Right lobe of liver (tissue), 4 donors: ENCODE measurements around the gene DBF4.

ENCODE experiments used
- POLR2A ChIP-seq: fragments of 450-650 bp; IDR thresholded peaks from one replicate; pipeline ENCODE4 v1.6.1; 2017; ENCODE audit warnings: antibody characterized with exemption, mild to moderate bottlenecking
- TF ChIP-seq, protein P1 (sequence below), 4 donors: fragments of 200-600 bp in 3 of 4; fragments of 450-650 bp in 1 of 4; IDR thresholded peaks; one replicate each; pipeline versions ENCODE4 v1.5.1 to v1.8.0; 2016 to 2022; ENCODE audit warnings: antibody characterized with exemption in 4 of 4, mild to moderate bottlenecking in 2 of 4
- donor health status: DM: no; HTN: no; CAD: no.
- donor health status: DM: no; HTN: no; CAD: no.
- donor health status: DM: no; HTN: yes; CAD: no.

DNA sequence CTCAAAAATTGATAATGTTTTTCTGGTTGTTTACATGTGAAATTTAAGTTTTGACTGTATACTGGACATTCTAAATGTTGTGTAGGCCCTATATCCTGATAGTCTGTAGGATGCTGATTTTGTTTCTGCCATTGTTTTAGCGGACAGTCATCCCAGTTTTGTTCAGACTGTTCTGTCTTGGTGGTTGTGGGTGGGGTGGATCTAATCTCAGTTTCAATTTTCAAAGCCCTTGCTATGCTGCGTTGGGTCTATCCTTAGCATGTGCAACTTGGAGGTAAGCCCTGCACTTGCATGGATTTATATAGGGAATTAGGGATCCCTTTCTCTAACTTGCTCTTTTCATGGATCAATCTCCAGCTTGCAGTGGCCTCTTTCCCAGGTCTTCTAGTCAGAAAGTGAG is 19.1 kb downstream of the DBF4 start:
- TF ChIP-seq, protein P1, sequence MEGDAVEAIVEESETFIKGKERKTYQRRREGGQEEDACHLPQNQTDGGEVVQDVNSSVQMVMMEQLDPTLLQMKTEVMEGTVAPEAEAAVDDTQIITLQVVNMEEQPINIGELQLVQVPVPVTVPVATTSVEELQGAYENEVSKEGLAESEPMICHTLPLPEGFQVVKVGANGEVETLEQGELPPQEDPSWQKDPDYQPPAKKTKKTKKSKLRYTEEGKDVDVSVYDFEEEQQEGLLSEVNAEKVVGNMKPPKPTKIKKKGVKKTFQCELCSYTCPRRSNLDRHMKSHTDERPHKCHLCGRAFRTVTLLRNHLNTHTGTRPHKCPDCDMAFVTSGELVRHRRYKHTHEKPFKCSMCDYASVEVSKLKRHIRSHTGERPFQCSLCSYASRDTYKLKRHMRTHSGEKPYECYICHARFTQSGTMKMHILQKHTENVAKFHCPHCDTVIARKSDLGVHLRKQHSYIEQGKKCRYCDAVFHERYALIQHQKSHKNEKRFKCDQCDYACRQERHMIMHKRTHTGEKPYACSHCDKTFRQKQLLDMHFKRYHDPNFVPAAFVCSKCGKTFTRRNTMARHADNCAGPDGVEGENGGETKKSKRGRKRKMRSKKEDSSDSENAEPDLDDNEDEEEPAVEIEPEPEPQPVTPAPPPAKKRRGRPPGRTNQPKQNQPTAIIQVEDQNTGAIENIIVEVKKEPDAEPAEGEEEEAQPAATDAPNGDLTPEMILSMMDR (IDR thresholded peaks at IDR 0.05), result no peak
- no peak for TF ChIP-seq POLR2A
